GM12872 (cell line): ENCODE results near the gene BAZ1B.

Experiments
- CTCF ChIP-seq: IDR thresholded peaks from 3 replicates; pipeline ENCODE4 v1.5.1; 2011; ENCODE audit warnings: low read depth, mild to moderate bottlenecking, low read length, moderate library complexity; ENCODE audit not compliant: insufficient read depth

Gene BAZ1B

GRCh38 chr7:73470208-73470607 is 51.9 kb downstream of the BAZ1B start:
- no peak for TF ChIP-seq CTCF

- TF ChIP-seq CTCF = no peak
Observed at GRCh38 chr7:73466112-73466511, 56.0 kb downstream of the BAZ1B start.

GRCh38 chr7:73463966-73464365 is 58.1 kb downstream of the BAZ1B start:
- no peak for TF ChIP-seq CTCF

GRCh38 chr7:73463260-73463659 is 58.8 kb downstream of the BAZ1B start:
- no peak for TF ChIP-seq CTCF

- TF ChIP-seq CTCF = no peak
Observed at GRCh38 chr7:73461782-73462285, 60.3 kb downstream of the BAZ1B start.

GRCh38 chr7:73454424-73454823 is 67.7 kb downstream of the BAZ1B start:
- TF ChIP-seq CTCF = no peak

GRCh38 chr7:73452999-73453635 is 69.0 kb downstream of the BAZ1B start:
- TF ChIP-seq CTCF = no peak
